Endothelial cell of umbilical vein (primary cell): ENCODE results near the gene SRP68. TPM values are rescaled to one million over a fixed set of nuclear protein-coding genes. Genes with fewer than 3 reads are reported as not detected.

Source experiments
- BruUV-seq: library from RNA; stranded (reverse); fragments of 400-500 nt; replicated peaks from 2 replicates; lab custom pipeline; 2021; lab: Mats Ljungman, UMichigan
- CTCF ChIA-PET: fragments of 300-600, 350-600 bp; sonication (Branson Sonifier 250); formaldehyde crosslinking; loops from one replicate; lab custom pipeline; 2021; ENCODE audit warnings: antibody characterized with exemption, inconsistent platforms; lab: Charles Lee
- POLR2A ChIA-PET: fragments of 300-600, 350-600 bp; sonication (Branson Sonifier 250); formaldehyde crosslinking; loops from one replicate; lab custom pipeline; 2021; ENCODE audit warnings: antibody characterized with exemption, inconsistent platforms; lab: Charles Lee
- DNase-seq: peaks from one replicate; pipeline ENCODE4 v3.0.0-alpha.2; 2011; ENCODE audit warnings: low read depth, low spot score
- FAIRE-seq: peaks from 2 replicates; lab custom pipeline; 2011; peaks lifted over from hg19 to GRCh38; lab: Jason Lieb, UNC
- H2AFZ ChIP-seq: 2 replicates; pipeline ENCODE4 v1.6.0; 2012; ENCODE audit warnings: low read depth, low read length, control low read depth, inconsistent platforms
- H3K27ac ChIP-seq: 2 replicates; pipeline ENCODE4 v1.5.1; 2011; ENCODE audit warnings: low read depth, mild to moderate bottlenecking, control low read depth, low read length, moderate library complexity; ENCODE audit not compliant: insufficient read depth
- H3K27me3 ChIP-seq, 2 experiments: 2 replicates each; pipeline versions ENCODE4 v1.6.0 to v1.6.1; 2011; ENCODE audit warnings: low read length in 2 of 2, mixed read lengths in 1 of 2; ENCODE audit not compliant: control insufficient read depth in 2 of 2, insufficient read depth in 2 of 2
- H3K36me3 ChIP-seq, 2 experiments: 2 replicates in 1 of 2; 3 replicates in 1 of 2; pipeline ENCODE4 v1.5.1; 2011; ENCODE audit warnings: low read length in 2 of 2, mild to moderate bottlenecking in 1 of 2, moderate library complexity in 1 of 2; ENCODE audit not compliant: control insufficient read depth in 2 of 2, insufficient read depth in 2 of 2; ENCODE audit errors: extremely low read depth in 1 of 2
- H3K4me1 ChIP-seq: 3 replicates; pipeline ENCODE4 v1.5.1; 2011; ENCODE audit warnings: mild to moderate bottlenecking, low read length; ENCODE audit not compliant: control insufficient read depth, insufficient read depth; ENCODE audit errors: extremely low read depth
- H3K4me2 ChIP-seq: 2 replicates; pipeline ENCODE4 v1.6.1; 2011; ENCODE audit warnings: low read length, control low read depth, mixed read lengths; ENCODE audit not compliant: insufficient read depth
- H3K4me3 ChIP-seq, 3 experiments: fragments of 200-600 bp in 1 of 3; sonication (generic), shearing (Covaris generic) in 1 of 3; replicated peaks in 1 of 3; 2 replicates each; pipeline ENCODE4 v1.5.1; 2011 to 2016; ENCODE audit warnings: control low read depth in 3 of 3, low read length in 3 of 3, mild to moderate bottlenecking in 2 of 3, inconsistent platforms in 1 of 3, low read depth in 1 of 3, moderate library complexity in 1 of 3; ENCODE audit not compliant: insufficient read depth in 1 of 3
- H3K79me2 ChIP-seq: 2 replicates; pipeline ENCODE4 v1.6.0; 2012; ENCODE audit warnings: low read length, inconsistent platforms; ENCODE audit not compliant: control insufficient read depth, insufficient read depth
- H3K9ac ChIP-seq: replicated peaks from 2 replicates; pipeline ENCODE3; 2011; ENCODE audit warnings: low read length, control low read depth; ENCODE audit not compliant: insufficient read depth; ENCODE audit errors: extremely low read depth
- H3K9me1 ChIP-seq: replicated peaks from 3 replicates; pipeline ENCODE4 v1.6.0; 2011; ENCODE audit warnings: mild to moderate bottlenecking, low read length; ENCODE audit not compliant: control insufficient read depth, insufficient read depth; ENCODE audit errors: extremely low read depth
- H3K9me3 ChIP-seq: replicated peaks from 2 replicates; pipeline ENCODE4 v1.5.1; 2012; ENCODE audit warnings: low read length, inconsistent platforms; ENCODE audit not compliant: control insufficient read depth, insufficient read depth
- H4K20me1 ChIP-seq: replicated peaks from 2 replicates; pipeline ENCODE3; 2011; ENCODE audit warnings: mild to moderate bottlenecking, low read length; ENCODE audit not compliant: control insufficient read depth, insufficient read depth; ENCODE audit errors: extremely low read depth
- CTCF ChIP-seq, 2 donors: IDR thresholded peaks; 1 replicate in 1 of 2; 2 replicates in 1 of 2; pipeline ENCODE4 v1.5.1; 2011; ENCODE audit warnings: low read length in 2 of 2, mild to moderate bottlenecking in 2 of 2, moderate library complexity in 2 of 2, control low read depth in 1 of 2, inconsistent platforms in 1 of 2, low read depth in 1 of 2; ENCODE audit not compliant: insufficient read depth in 1 of 2; ENCODE audit errors: extremely low read depth in 1 of 2
- EZH2 ChIP-seq: IDR thresholded peaks from 2 replicates; pipeline ENCODE4 v1.6.1; 2012; ENCODE audit warnings: borderline replicate concordance, low read depth, mild to moderate bottlenecking, moderate library complexity, low read length, inconsistent platforms; ENCODE audit not compliant: severe bottlenecking
- FOS ChIP-seq: IDR thresholded peaks from 2 replicates; pipeline ENCODE4 v1.6.1; 2011; ENCODE audit warnings: mild to moderate bottlenecking, low read length, moderate library complexity, borderline replicate concordance; ENCODE audit not compliant: insufficient read depth
- GATA2 ChIP-seq: IDR thresholded peaks from 2 replicates; pipeline ENCODE4 v1.7.0; 2011; ENCODE audit warnings: low read depth, mild to moderate bottlenecking, moderate library complexity, mixed read lengths, low read length; ENCODE audit not compliant: insufficient read length, insufficient read depth
- JUN ChIP-seq: IDR thresholded peaks from 2 replicates; pipeline ENCODE4 v1.6.1; 2011; ENCODE audit warnings: borderline replicate concordance, low read depth; ENCODE audit not compliant: insufficient read length, insufficient read depth
- MYC ChIP-seq: IDR thresholded peaks from one replicate; pipeline ENCODE4 v1.6.1; 2011; ENCODE audit warnings: mild to moderate bottlenecking, low read depth, low read length
- POLR2A ChIP-seq: IDR thresholded peaks from 2 replicates; pipeline ENCODE4 v1.6.1; 2012; ENCODE audit warnings: low read depth, mild to moderate bottlenecking, control low read depth, low read length
- POLR2AphosphoS5 ChIP-seq: IDR thresholded peaks from 2 replicates; pipeline ENCODE4 v1.6.1; 2012; ENCODE audit warnings: low read depth, mild to moderate bottlenecking, control low read depth, low read length, moderate library complexity; ENCODE audit not compliant: insufficient read depth
- dilution Hi-C: fragments of 300-500 bp; cut with MboI; formaldehyde crosslinking; loops from one replicate; pipeline ENCODE4 v1.15.0; 2019; ENCODE audit warnings: low sequenced_read_pairs; ENCODE audit not compliant: extremely low pct_ligation_motif_present
- intact Hi-C: fragments of 100-400 bp; cut with micrococcal nuclease; formaldehyde crosslinking; loops from one replicate; pipeline ENCODE4 v1.10.0; 2022
- polyA plus RNA-seq, 4 experiments: library from polyadenylated mRNA; depleted of rRNA in 3 of 4; stranded (reverse) in 3 of 4; unstranded in 1 of 4; fragments of >200 nt; gene quantifications; 2 replicates each; pipeline versions ENCODE4 v1.2.1 to v1.2.3, GENCODE V29; 2011 to 2012; ENCODE audit warnings: missing spikeins in 1 of 4
- total RNA-seq: library from RNA; stranded (reverse); gene quantifications from 2 replicates; pipeline ENCODE4 v1.2.3, GENCODE V29; 2021
- TF ChIP-seq, protein P1 (sequence below): IDR thresholded peaks from 2 replicates; pipeline ENCODE4 v1.6.1; 2011; ENCODE audit not compliant: insufficient read depth, insufficient read length

Gene SRP68
- total and polyA plus RNA-seq, 2 donors (not counting 3 experiments of a cell fraction or from before 2014, with no cell fraction given) = 64.6 to 81.7 TPM

DNA sequence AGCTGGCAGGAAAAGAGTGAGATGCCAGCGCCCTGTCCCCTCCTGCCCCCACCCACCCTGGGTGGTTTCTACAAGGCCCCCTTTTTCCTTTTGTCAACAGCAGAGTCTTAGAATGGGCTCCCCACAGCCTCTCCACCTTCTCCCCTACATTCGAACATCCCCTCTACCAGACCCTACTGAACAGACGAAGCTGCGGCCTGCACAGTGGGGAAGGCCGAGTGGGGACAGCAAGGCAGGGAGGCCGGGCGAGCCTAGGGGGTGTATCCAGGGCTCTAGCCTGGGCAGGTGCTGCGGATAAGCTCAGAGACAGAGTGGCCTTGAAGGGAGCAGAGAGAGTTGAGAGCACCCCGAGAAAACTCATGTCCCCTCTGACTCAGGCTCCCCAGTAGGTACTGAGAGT, 14.1 kb upstream of the SRP68 start:
- no peaks in the 10 kb centered on the region for H3K9me1 ChIP-seq
- no peak overlapping the region for H3K9ac ChIP-seq
- FAIRE-seq (no peak), DNase-seq (no peak)
- H3K27ac ChIP-seq = no peak overlapping the region
- H3K36me3 ChIP-seq = peaks cover 4 to 78% of the 10 kb centered on the region in 2 experiments
- peaks cover 3% of the 10 kb centered on the region for H3K4me1 ChIP-seq
- no TSS peak for BruUV-seq
- CTCF ChIA-PET = interaction anchor here (0.7 kb wide), 1 partner anchor 9 kb away, joined by 4 read pairs; no protein-coding TSS in a partner anchor
- TF ChIP-seq CTCF (IDR thresholded peaks at IDR 0.05; ENCODE audit: extremely low read depth in 1 of 2, insufficient read depth in 1 of 2, low read depth in 1 of 2, low read length in 2 of 2) = no peak
- intact Hi-C loops = no loop called here
- dilution Hi-C loops = no loop called here
- H3K27me3 ChIP-seq = no peaks in the 10 kb centered on the region
- no peak overlapping the region for H3K4me3 ChIP-seq
- no peak overlapping the region for H3K4me2 ChIP-seq
- no peaks in the 10 kb centered on the region for H3K79me2 ChIP-seq
- no peak overlapping the region for H2AFZ ChIP-seq
- no peaks in the 10 kb centered on the region for H3K9me3 ChIP-seq
- H4K20me1 ChIP-seq = no peaks in the 10 kb centered on the region
- POLR2A ChIA-PET = no interaction called here

DNA sequence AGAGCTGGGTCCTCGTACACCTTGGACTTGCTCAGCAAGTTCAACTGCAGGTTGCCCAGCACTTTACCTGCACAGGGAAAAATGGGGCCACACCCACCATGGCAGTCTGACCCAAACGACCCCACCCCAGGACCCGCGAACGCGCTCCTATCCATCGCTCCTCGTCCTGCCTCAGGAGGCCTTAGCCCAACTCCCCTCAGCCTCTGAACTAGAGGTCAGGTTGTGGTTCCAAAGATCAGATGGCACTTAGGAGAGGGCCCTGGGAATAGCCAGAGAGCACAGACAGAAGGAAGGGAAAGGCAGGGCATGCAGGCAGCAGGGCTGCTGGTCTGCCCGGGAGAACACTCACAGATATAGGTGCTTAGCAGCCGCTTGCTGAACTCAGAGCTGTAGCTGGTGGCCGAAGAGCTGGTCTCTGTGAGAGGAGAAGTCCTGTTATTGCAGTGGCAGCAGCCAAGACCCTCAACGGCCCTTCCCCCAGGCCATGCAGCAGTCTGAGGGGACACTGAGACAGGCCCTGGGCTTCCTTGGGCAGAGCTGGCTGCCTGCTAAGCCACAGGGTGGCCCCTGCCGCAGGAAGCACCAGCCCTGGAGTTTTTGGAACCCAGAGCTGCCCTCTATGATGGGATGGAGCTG, 13.5 kb upstream of the SRP68 start:
- H3K4me2 ChIP-seq = no peak overlapping the region
- no peak for FAIRE-seq
- H4K20me1 ChIP-seq = no peaks in the 10 kb centered on the region
- no peaks in the 10 kb centered on the region for H3K9me3 ChIP-seq
- no peak for DNase-seq
- BruUV-seq = no TSS peak
- intact Hi-C loops = no loop called here
- no peak overlapping the region for H3K27ac ChIP-seq
- no peaks in the 10 kb centered on the region for H3K9me1 ChIP-seq
- ChIA-PET POLR2A (no interaction called here), CTCF (interaction anchor here (0.7 kb wide), 1 partner anchor 8 kb away, joined by 4 read pairs; no protein-coding TSS in a partner anchor)
- TF ChIP-seq FOS (no peak), CTCF (IDR thresholded peaks at IDR 0.05; ENCODE audit: extremely low read depth in 1 of 2, insufficient read depth in 1 of 2, low read depth in 1 of 2, low read length in 2 of 2) (no peak), EZH2 (no peak), POLR2AphosphoS5 (no peak), POLR2A (no peak), JUN (no peak), GATA2 (no peak), MYC (no peak)
- TF ChIP-seq, protein P1, sequence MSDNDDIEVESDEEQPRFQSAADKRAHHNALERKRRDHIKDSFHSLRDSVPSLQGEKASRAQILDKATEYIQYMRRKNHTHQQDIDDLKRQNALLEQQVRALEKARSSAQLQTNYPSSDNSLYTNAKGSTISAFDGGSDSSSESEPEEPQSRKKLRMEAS = no peak
- dilution Hi-C loops = no loop called here
- no peak overlapping the region for H3K4me3 ChIP-seq
- no peak overlapping the region for H3K9ac ChIP-seq
- peaks cover 4 to 75% of the 10 kb centered on the region in 2 experiments for H3K36me3 ChIP-seq
- H3K79me2 ChIP-seq = no peaks in the 10 kb centered on the region
- no peaks in the 10 kb centered on the region for H3K27me3 ChIP-seq
- H3K4me1 ChIP-seq = no peaks in the 10 kb centered on the region
- no peak overlapping the region for H2AFZ ChIP-seq
